NCI-H510A treated with DMSO at 0.1 percent for 48 hours (cell line): ENCODE data around the gene DNALI1.

Experiments used
- DNase-seq: peaks from one replicate; lab custom pipeline; 2025; lab: John Stamatoyannopoulos, UW

Gene DNALI1

GRCh38 chr1:37601441-37601840, 44.7 kb downstream of the DNALI1 start:
- DNase-seq: no peak

DNA sequence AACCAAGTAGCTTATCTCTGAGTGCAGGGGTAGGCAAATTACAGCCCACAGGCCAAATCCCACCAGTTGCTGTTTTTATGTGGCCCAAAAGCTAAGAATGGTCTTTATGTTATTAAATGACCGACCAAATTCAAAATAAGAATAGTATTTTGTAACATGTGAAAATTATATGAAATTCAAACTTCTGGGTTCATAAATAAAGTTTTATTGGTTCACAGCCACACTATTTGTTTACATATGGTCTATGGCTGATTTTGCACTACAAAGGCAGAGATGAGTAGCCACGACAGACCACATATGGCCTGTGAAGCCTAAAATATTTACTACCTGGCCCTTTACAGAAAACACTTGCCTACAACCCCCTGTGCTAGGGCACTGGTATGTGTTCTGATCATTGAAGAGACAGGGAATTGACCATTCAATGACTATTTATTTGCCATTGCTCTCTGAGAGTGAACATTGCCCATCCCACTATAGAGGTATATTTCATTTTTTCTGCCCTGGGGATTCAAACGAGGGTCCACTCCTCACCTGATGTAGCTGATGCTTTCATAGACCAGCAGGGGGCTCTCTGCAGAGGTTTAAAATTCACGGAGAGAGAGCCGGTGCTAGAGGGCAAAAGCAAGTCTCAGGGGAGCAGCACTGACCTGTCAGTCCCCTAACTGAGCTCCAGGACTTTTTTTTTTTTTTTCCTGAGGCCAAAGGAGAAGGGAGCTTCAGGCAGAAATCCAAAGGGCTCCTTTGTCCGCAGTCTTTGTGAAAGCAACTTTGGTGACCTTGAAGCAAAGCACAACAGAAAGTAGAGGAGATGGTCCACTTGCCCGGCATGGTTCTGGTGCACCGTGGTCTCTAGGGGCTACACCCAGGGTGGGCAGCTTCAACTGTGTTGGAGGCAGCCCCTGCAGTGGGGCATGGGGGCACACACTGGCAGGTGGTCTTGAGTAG, 46.3 kb downstream of the DNALI1 start:
- peak; percentile 99 for DNase-seq

- no peak for DNase-seq
These were observed 48.4 kb downstream of the DNALI1 start for GRCh38 chr1:37605061-37605650.

GRCh38 chr1:37605806-37606474, 49.2 kb downstream of the DNALI1 start:
- DNase-seq: no peak

- DNase-seq: no peak
These were observed 49.9 kb downstream of the DNALI1 start for GRCh38 chr1:37606481-37607263.

- no peak for DNase-seq
These were observed 52.3 kb downstream of the DNALI1 start for GRCh38 chr1:37609002-37609401.

DNA sequence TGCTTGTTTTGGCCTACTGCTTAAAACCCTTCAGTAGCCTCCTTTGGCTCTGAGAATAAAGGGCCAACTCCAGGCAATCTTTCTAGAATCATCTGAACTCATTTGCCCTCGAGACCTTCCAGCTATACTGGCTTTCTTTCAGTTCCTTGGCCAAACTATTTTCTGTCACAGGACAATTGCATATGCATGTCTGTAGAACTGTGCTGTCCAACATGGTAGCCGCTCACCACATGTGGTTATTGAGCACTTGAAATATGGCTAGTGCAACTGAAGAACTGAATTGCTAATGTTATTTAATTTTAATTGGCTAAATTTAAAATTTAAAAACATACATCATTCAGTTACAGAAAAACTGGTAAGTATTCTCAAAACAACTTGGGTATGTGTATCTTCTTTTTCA, 53.3 kb downstream of the DNALI1 start:
- DNase-seq: no peak

DNA sequence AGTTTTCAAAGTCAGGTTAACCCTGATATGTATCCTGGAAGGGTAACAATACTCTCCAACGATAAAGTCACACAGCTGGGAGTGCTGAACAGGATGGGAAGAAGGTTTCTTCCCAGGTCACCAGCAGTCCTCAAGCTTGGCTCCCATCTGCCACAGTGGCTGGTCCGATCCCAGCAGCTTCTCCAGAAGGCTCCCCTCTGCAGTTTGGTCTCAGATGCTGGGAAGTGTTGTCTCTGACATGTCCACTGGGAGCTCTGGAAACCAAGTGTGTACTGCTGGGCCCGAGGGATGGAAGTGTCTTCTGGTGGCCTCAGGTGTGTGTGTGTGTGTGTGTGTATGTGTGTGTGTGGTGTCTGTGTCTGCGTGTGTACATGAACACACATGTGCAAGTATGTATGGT, 55.4 kb downstream of the DNALI1 start:
- DNase-seq: no peak

DNA sequence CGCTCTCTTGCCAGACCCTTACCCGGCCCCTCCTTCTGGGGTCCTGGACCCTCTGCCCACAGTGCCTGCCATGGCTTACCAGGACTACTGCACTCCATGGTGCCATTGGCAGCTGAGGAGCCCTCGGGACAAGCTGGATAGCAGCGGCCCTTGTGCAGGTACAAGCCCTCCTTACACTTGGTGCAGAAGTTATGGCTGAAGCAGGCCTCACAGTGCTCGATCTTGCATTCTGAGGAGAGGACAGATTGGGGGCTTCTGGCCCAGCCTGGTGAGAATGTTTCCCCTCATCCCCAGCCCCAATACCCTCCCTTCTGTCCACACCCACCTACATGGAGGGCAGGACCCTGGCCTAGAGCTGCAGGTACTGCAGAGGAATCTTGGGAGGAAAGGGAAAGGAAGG, 57.4 kb downstream of the DNALI1 start:
- no peak for DNase-seq

DNA sequence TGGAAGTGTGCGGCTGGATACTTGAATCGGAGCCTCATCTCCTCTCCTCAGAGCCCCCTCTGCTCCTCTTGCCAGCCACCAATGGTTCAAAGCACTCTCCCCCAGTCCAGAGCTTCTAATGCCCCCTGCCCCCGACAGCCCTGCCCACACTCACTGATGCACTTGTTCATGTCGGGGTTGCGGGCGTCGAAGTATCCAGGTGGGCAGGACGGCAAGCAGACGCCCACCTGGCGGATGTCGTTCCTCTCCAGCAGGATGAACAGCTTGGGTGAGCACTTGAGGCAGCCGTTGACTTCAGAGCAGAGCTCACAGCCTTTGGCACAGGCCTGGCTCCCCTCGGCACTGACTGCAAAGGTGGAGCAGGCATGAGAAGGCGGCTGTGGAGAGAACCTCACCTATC, 59.6 kb downstream of the DNALI1 start:
- DNase-seq: no peak
